Measurements from ENCODE around the gene RNF13.
A peak's percentile ranks its signal among the peaks of the same experiment; 100 is the strongest.
"Not testable (repeated sequence)": the region's sequence is repeated elsewhere in the genome, so short reads cannot be mapped to it uniquely, and the experiment has no call there.

The RNF13 gene

GRCh38 chr3:149843502-149843901, 30.5 kb downstream of the RNF13 start:
- no peak for DNase-seq

- DNase-seq: peak; percentile 6
These were observed 31.1 kb downstream of the RNF13 start for GRCh38 chr3:149844091-149844490.

GRCh38 chr3:149845570-149846244, 32.7 kb downstream of the RNF13 start:
- DNase-seq: no peak

- DNase-seq: no peak
These were observed 35.2 kb downstream of the RNF13 start for GRCh38 chr3:149848238-149848637.

GRCh38 chr3:149848688-149849087, 35.7 kb downstream of the RNF13 start:
- no peak for DNase-seq

- no peak for DNase-seq
These were observed 38.0 kb downstream of the RNF13 start for GRCh38 chr3:149850787-149851584.

- no peak for DNase-seq
These were observed 45.9 kb downstream of the RNF13 start for GRCh38 chr3:149858911-149859310.

GRCh38 chr3:149860881-149861280, 47.9 kb downstream of the RNF13 start:
- peak; percentile 9 for DNase-seq

- no peak for DNase-seq
These were observed 54.5 kb downstream of the RNF13 start for GRCh38 chr3:149867563-149867962.

- DNase-seq: peak; percentile 30
These were observed 58.8 kb downstream of the RNF13 start for GRCh38 chr3:149871855-149872254.

- no peak for DNase-seq
These were observed 59.6 kb downstream of the RNF13 start for GRCh38 chr3:149872589-149872988.

GRCh38 chr3:149877668-149878067, 64.7 kb downstream of the RNF13 start:
- no peak for DNase-seq

- DNase-seq: peak; percentile 55
These were observed 66.9 kb downstream of the RNF13 start for GRCh38 chr3:149879872-149880271.

GRCh38 chr3:149881879-149882278, 68.9 kb downstream of the RNF13 start:
- no peak for DNase-seq

GRCh38 chr3:149883134-149883533, 70.1 kb downstream of the RNF13 start:
- no peak for DNase-seq

GRCh38 chr3:149883860-149884259, 70.8 kb downstream of the RNF13 start:
- DNase-seq: not testable (repeated sequence)

- not testable (repeated sequence) for DNase-seq
These were observed 71.8 kb downstream of the RNF13 start for GRCh38 chr3:149884848-149885247.

- DNase-seq: no peak
These were observed 73.9 kb downstream of the RNF13 start for GRCh38 chr3:149886957-149887356.

- DNase-seq: no peak
These were observed 78.6 kb downstream of the RNF13 start for GRCh38 chr3:149891621-149892020.

GRCh38 chr3:149892371-149892770, 79.4 kb downstream of the RNF13 start:
- no peak for DNase-seq

GRCh38 chr3:149894205-149894604, 81.2 kb downstream of the RNF13 start:
- DNase-seq: no peak

- no peak for DNase-seq
These were observed 82.3 kb downstream of the RNF13 start for GRCh38 chr3:149895339-149895738.

- no peak for DNase-seq
These were observed 82.8 kb downstream of the RNF13 start for GRCh38 chr3:149895769-149896168.

- peak; percentile 55 for DNase-seq
These were observed 85.8 kb downstream of the RNF13 start for GRCh38 chr3:149898771-149899170.
